Neural progenitor cell (in vitro differentiated cells): ENCODE data around the gene BTG2. TPM values are rescaled to one million over a fixed set of nuclear protein-coding genes. Genes with fewer than 3 reads are reported as not detected.

Experiments used
- DNase-seq: peaks from one replicate; pipeline ENCODE4 v3.0.0-alpha.2; 2016; ENCODE audit warnings: low spot score
- H2AFZ ChIP-seq: fragments of 200-600 bp; sonication (generic); replicated peaks from 2 replicates; pipeline ENCODE4 v1.6.1; 2016; ENCODE audit warnings: antibody characterized with exemption
- H3F3A ChIP-seq: fragments of 200-600 bp; sonication (generic); 2 replicates; pipeline ENCODE4 v1.6.1; 2016; ENCODE audit warnings: antibody characterized with exemption, low read depth
- H3K27ac ChIP-seq: fragments of 200-600 bp; sonication (generic); 2 replicates; pipeline ENCODE4 v1.5.1; 2016; ENCODE audit warnings: mild to moderate bottlenecking
- H3K27me3 ChIP-seq: fragments of 200-600 bp; sonication (generic); 2 replicates; pipeline ENCODE4 v1.6.1; 2016; ENCODE audit warnings: mild to moderate bottlenecking, moderate library complexity
- H3K36me3 ChIP-seq: fragments of 200-600 bp; sonication (generic); 2 replicates; pipeline ENCODE4 v1.5.1; 2016
- H3K4me1 ChIP-seq: fragments of 200-600 bp; sonication (generic); 2 replicates; pipeline ENCODE4 v1.6.1; 2016; ENCODE audit warnings: mixed run types
- H3K4me2 ChIP-seq: fragments of 200-600 bp; sonication (generic); 2 replicates; pipeline ENCODE4 v1.6.1; 2016
- H3K4me3 ChIP-seq: fragments of 200-600 bp; sonication (generic); 2 replicates; pipeline ENCODE4 v1.5.1; 2016
- H3K79me2 ChIP-seq: fragments of 200-600 bp; sonication (generic); 2 replicates; pipeline ENCODE4 v1.6.1; 2016; ENCODE audit warnings: low read depth
- H3K9ac ChIP-seq: fragments of 200-600 bp; sonication (generic); 2 replicates; pipeline ENCODE4 v1.6.1; 2016
- H3K9me3 ChIP-seq: fragments of 200-600 bp; sonication (generic); 2 replicates; pipeline ENCODE4 v1.5.1; 2016; ENCODE audit warnings: low read depth
- H4K20me1 ChIP-seq: fragments of 200-600 bp; sonication (generic); 2 replicates; pipeline ENCODE4 v1.6.1; 2016; ENCODE audit warnings: low read depth
- H3K27ac Mint-ChIP-seq: 3 replicates; pipeline ENCODE4 v1.8.0; 2021; ENCODE audit warnings: mixed read lengths
- H3K27me3 Mint-ChIP-seq: 2 replicates; pipeline ENCODE4 v1.8.0; 2022; ENCODE audit warnings: low read depth, mild to moderate bottlenecking, inconsistent platforms, moderate library complexity, mixed read lengths; ENCODE audit not compliant: insufficient read depth
- H3K36me3 Mint-ChIP-seq: 3 replicates; pipeline ENCODE4 v1.8.0; 2021; ENCODE audit warnings: mixed read lengths
- H3K4me1 Mint-ChIP-seq: 3 replicates; pipeline ENCODE4 v1.8.0; 2021; ENCODE audit warnings: mixed read lengths
- H3K4me3 Mint-ChIP-seq: 3 replicates; pipeline ENCODE4 v1.8.0; 2021; ENCODE audit warnings: mild to moderate bottlenecking, moderate library complexity, mixed read lengths
- H3K9me3 Mint-ChIP-seq: 3 replicates; pipeline ENCODE4 v1.8.0; 2020; ENCODE audit warnings: mixed read lengths
- EZH2 ChIP-seq: fragments of 200-600 bp; sonication (generic); IDR thresholded peaks from 2 replicates; pipeline ENCODE4 v1.6.1; 2017; ENCODE audit warnings: antibody characterized with exemption, mild to moderate bottlenecking, moderate library complexity
- EZH2phosphoT487 ChIP-seq: fragments of 200-600 bp; sonication (generic); IDR thresholded peaks from 2 replicates; pipeline ENCODE4 v1.6.1; 2017; ENCODE audit warnings: antibody characterized with exemption
- total RNA-seq: library from RNA; depleted of rRNA; stranded (reverse); fragments of >200 nt; gene quantifications from 2 replicates; pipeline ENCODE4 v1.2.3, GENCODE V29; 2015; ENCODE audit warnings: low replicate concordance
- TF ChIP-seq, protein P1 (sequence below): fragments of 200-600 bp; sonication (generic); IDR thresholded peaks from 2 replicates; pipeline ENCODE4 v1.5.1; 2017; ENCODE audit warnings: antibody characterized with exemption, mild to moderate bottlenecking

The BTG2 gene
- total RNA-seq, 1 donor from 2014 or later = 26.5 TPM

DNA sequence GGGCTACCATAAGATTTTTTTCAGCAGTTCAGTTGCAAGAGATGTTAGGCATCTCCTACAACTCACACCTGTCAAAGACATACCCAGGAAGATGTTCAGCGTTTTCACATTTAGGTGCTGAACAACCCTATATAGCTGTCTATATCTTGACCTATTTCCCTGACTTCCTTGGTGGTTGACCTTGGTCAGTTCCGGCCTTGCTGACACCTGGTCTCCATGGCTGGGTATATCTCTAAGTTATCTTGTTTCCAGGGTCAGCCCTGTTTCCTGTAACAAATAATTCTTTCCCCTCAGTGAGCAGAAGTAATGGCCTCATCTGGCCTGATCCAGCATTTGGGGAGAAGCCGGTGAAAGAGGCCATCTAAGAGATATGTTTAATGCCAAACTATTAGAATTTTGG, 2.4 kb upstream of the BTG2 start:
- peaks cover 24% of the 10 kb centered on the region for H3K4me1 Mint-ChIP-seq
- TF ChIP-seq EZH2phosphoT487 (no peak), EZH2 (no peak)
- TF ChIP-seq, protein P1, sequence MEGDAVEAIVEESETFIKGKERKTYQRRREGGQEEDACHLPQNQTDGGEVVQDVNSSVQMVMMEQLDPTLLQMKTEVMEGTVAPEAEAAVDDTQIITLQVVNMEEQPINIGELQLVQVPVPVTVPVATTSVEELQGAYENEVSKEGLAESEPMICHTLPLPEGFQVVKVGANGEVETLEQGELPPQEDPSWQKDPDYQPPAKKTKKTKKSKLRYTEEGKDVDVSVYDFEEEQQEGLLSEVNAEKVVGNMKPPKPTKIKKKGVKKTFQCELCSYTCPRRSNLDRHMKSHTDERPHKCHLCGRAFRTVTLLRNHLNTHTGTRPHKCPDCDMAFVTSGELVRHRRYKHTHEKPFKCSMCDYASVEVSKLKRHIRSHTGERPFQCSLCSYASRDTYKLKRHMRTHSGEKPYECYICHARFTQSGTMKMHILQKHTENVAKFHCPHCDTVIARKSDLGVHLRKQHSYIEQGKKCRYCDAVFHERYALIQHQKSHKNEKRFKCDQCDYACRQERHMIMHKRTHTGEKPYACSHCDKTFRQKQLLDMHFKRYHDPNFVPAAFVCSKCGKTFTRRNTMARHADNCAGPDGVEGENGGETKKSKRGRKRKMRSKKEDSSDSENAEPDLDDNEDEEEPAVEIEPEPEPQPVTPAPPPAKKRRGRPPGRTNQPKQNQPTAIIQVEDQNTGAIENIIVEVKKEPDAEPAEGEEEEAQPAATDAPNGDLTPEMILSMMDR = no peak
- peaks cover 16% of the 10 kb centered on the region for H3F3A ChIP-seq
- H3K27ac Mint-ChIP-seq = no peak overlapping the region
- H4K20me1 ChIP-seq = peaks cover 20% of the 10 kb centered on the region
- H3K79me2 ChIP-seq = peaks cover 21% of the 10 kb centered on the region
- no peak overlapping the region for H3K9ac ChIP-seq
- H3K27me3 ChIP-seq = peaks cover 94% of the 10 kb centered on the region
- H2AFZ ChIP-seq = no peak overlapping the region
- no peaks in the 10 kb centered on the region for H3K9me3 Mint-ChIP-seq
- no peak overlapping the region for H3K4me3 ChIP-seq
- H3K27me3 Mint-ChIP-seq = peaks cover 17% of the 10 kb centered on the region
- H3K36me3 Mint-ChIP-seq = peaks cover 2% of the 10 kb centered on the region
- H3K36me3 ChIP-seq = no peaks in the 10 kb centered on the region
- H3K4me1 ChIP-seq = peaks cover 23% of the 10 kb centered on the region
- H3K4me3 Mint-ChIP-seq = no peak overlapping the region
- H3K27ac ChIP-seq = no peak overlapping the region
- DNase-seq = no peak
- H3K9me3 ChIP-seq = no peaks in the 10 kb centered on the region
- H3K4me2 ChIP-seq = no peak overlapping the region

DNA sequence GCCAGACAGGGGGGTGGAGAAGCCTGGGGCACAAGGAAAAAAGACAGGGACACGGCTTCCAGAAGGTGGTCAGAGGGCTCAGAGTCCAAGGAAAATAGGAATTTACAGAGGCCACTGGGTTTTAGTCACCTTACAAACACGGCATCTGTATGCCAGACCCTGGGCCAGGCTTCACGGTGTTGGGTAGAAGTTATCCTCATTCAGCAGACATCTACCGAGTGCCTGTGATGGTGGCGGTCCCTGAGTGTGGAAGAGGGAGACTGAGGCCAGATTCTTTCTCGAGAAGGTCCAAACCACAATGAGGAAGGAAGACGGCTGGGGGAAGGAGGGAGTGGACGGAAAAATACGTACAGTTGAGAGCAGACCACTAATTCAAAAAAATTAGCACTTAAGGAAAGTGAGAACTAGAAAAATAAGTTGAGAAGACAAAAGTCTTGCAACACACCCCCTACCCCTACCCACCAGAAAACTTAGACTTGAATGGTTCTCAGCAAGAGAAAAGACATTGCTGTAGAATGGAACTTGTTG, 864 bp upstream of the BTG2 start:
- Histone ChIP-seq H3K4me2 (peak overlapping the region; percentile 73), H3K4me1 (peaks cover 38% of the 10 kb centered on the region), H3K9me3 (no peaks in the 10 kb centered on the region), H3K4me3 (peak overlapping the region; percentile 33), H3K27me3 (peaks cover 96% of the 10 kb centered on the region), H3K27ac (no peak overlapping the region), H3K79me2 (peaks cover 31% of the 10 kb centered on the region), H2AFZ (peak overlapping the region; percentile 80), H3F3A (peaks cover 28% of the 10 kb centered on the region), H3K36me3 (no peaks in the 10 kb centered on the region), H4K20me1 (peaks cover 35% of the 10 kb centered on the region), H3K9ac (no peak overlapping the region)
- peaks cover 19% of the 10 kb centered on the region for H3K27me3 Mint-ChIP-seq
- H3K4me3 Mint-ChIP-seq = peak overlapping the region; percentile 85
- peak overlapping the region; percentile 84 for H3K27ac Mint-ChIP-seq
- no peak for TF ChIP-seq EZH2
- no peak for TF ChIP-seq EZH2phosphoT487
- TF ChIP-seq, protein P1 = no peak
- H3K4me1 Mint-ChIP-seq = peaks cover 40% of the 10 kb centered on the region
- no peaks in the 10 kb centered on the region for H3K9me3 Mint-ChIP-seq
- DNase-seq = no peak
- peaks cover 2% of the 10 kb centered on the region for H3K36me3 Mint-ChIP-seq

DNA sequence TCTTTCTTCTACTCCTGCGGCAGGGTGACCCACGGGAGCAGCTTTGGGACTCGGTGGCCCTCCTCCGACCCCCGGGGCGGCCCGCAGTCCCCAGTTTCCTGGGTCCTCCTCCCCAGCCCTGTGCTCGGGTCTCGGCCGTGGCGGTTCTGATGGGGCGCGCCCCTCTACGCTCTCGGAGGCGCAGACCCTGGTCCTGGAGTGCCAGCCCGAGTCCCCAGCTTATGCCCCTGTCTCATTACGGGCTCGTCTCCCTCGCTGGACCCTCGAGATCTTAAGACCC, 430 bp downstream of the BTG2 start:
- H3K9ac ChIP-seq = peak overlapping the region; percentile 74
- H3F3A ChIP-seq = peaks cover 28% of the 10 kb centered on the region
- H3K36me3 ChIP-seq = no peaks in the 10 kb centered on the region
- peak overlapping the region; percentile 87 for H3K4me3 ChIP-seq
- no peak overlapping the region for H3K27ac Mint-ChIP-seq
- TF ChIP-seq, protein P1 = no peak
- TF ChIP-seq EZH2 (no peak), EZH2phosphoT487 (no peak)
- H3K27me3 Mint-ChIP-seq = peaks cover 21% of the 10 kb centered on the region
- DNase-seq = no peak
- peak overlapping the region; percentile 83 for H3K4me3 Mint-ChIP-seq
- no peak overlapping the region for H3K27ac ChIP-seq
- H3K27me3 ChIP-seq = peaks cover 96% of the 10 kb centered on the region
- no peaks in the 10 kb centered on the region for H3K9me3 ChIP-seq
- H3K9me3 Mint-ChIP-seq = no peaks in the 10 kb centered on the region
- peaks cover 48% of the 10 kb centered on the region for H4K20me1 ChIP-seq
- H2AFZ ChIP-seq = no peak overlapping the region
- peaks cover 47% of the 10 kb centered on the region for H3K4me1 Mint-ChIP-seq
- peak overlapping the region; percentile 99 for H3K4me2 ChIP-seq
- H3K4me1 ChIP-seq = peaks cover 38% of the 10 kb centered on the region
- peaks cover 31% of the 10 kb centered on the region for H3K79me2 ChIP-seq
- H3K36me3 Mint-ChIP-seq = peaks cover 4% of the 10 kb centered on the region
